HepG2 (cell line): ENCODE data around the gene NAPEPLD. TPM values are rescaled to one million over a fixed set of nuclear protein-coding genes. Genes with fewer than 3 reads are reported as not detected.

Experiments used
- DRAP1 ChIP-seq: IDR thresholded peaks from 2 replicates; pipeline ENCODE4 v1.6.1; 2016; ENCODE audit warnings: missing genetic modification reagents, missing compliant biosample characterization
- KLF9 ChIP-seq: IDR thresholded peaks from 2 replicates; pipeline ENCODE4 v1.6.1; 2016; ENCODE audit warnings: low read depth
- MAFF ChIP-seq: IDR thresholded peaks from 2 replicates; pipeline ENCODE4 v1.6.1; 2011; ENCODE audit warnings: low read depth, low read length, improper control_type of control experiment
- MTA3 ChIP-seq: sonication (generic); formaldehyde crosslinking; IDR thresholded peaks from 2 replicates; pipeline ENCODE4 v1.4.0; 2020; ENCODE audit warnings: missing genetic modification reagents
- MYC ChIP-seq: sonication (generic); formaldehyde crosslinking; IDR thresholded peaks from 2 replicates; pipeline ENCODE4 v1.9.0; 2021; ENCODE audit warnings: missing genetic modification reagents, borderline replicate concordance
- POLR2AphosphoS5 ChIP-seq: IDR thresholded peaks from 2 replicates; pipeline ENCODE4 v1.6.1; 2012; ENCODE audit warnings: low read depth, low read length
- SIX4 ChIP-seq: sonication (generic); formaldehyde crosslinking; IDR thresholded peaks from 2 replicates; pipeline ENCODE4 v1.4.0; 2020; ENCODE audit warnings: missing genetic modification reagents
- SNAPC2 ChIP-seq: sonication (generic); formaldehyde crosslinking; IDR thresholded peaks from 2 replicates; pipeline ENCODE4 v1.8.1; 2022; ENCODE audit warnings: mild to moderate bottlenecking, missing genetic modification reagents
- SP2 ChIP-seq: sonication (generic); formaldehyde crosslinking; IDR thresholded peaks from 2 replicates; pipeline ENCODE4 v1.5.1; 2020; ENCODE audit warnings: mild to moderate bottlenecking, missing genetic modification reagents
- TBX2 ChIP-seq: sonication (generic); formaldehyde crosslinking; IDR thresholded peaks from 2 replicates; pipeline ENCODE4 v1.5.0; 2020; ENCODE audit warnings: missing genetic modification reagents, mild to moderate bottlenecking, borderline replicate concordance
- XRCC5 ChIP-seq: fragments of 200-400 bp; formaldehyde crosslinking; optimal IDR thresholded peaks from 2 replicates; pipeline ENCODE3; 2017; ENCODE audit warnings: mild to moderate bottlenecking, low read length
- ZNF253 ChIP-seq: sonication (generic); formaldehyde crosslinking; IDR thresholded peaks from 2 replicates; pipeline ENCODE4 v1.8.0; 2022; ENCODE audit warnings: mild to moderate bottlenecking, missing genetic modification reagents, borderline replicate concordance
- ZNF569 ChIP-seq: sonication (generic); formaldehyde crosslinking; IDR thresholded peaks from 2 replicates; pipeline ENCODE4 v1.5.0; 2020; ENCODE audit warnings: mild to moderate bottlenecking, missing genetic modification reagents, moderate library complexity, borderline replicate concordance
- ZNF746 ChIP-seq: sonication (generic); formaldehyde crosslinking; IDR thresholded peaks from 2 replicates; pipeline ENCODE4 v1.8.0; 2022; ENCODE audit warnings: mild to moderate bottlenecking, missing genetic modification reagents
- ZNF761 ChIP-seq: sonication (generic); formaldehyde crosslinking; conservative IDR thresholded peaks from 2 replicates; pipeline ENCODE4 v1.4.0; 2020; ENCODE audit warnings: mild to moderate bottlenecking, missing genetic modification reagents
- ZNF790 ChIP-seq: sonication (generic); formaldehyde crosslinking; IDR thresholded peaks from 2 replicates; pipeline ENCODE4 v1.8.0; 2022; ENCODE audit warnings: missing genetic modification reagents, mild to moderate bottlenecking, borderline replicate concordance
- ZNF83 ChIP-seq: sonication (generic); formaldehyde crosslinking; IDR thresholded peaks from 2 replicates; pipeline ENCODE4 v1.4.0; 2020; ENCODE audit warnings: missing genetic modification reagents, mild to moderate bottlenecking, borderline replicate concordance
- polyA plus RNA-seq, 8 experiments: library from polyadenylated mRNA; depleted of rRNA in 3 of 8; stranded (reverse) in 7 of 8; unstranded in 1 of 8; fragments of >200 nt; fragmentation: Illumina TruSeq in 4 of 8; extraction: Trizol in 4 of 8; gene quantifications; 2 replicates each; pipeline versions ENCODE4 v1.2.1 to v1.2.3, GENCODE V29; 2011 to 2016; ENCODE audit warnings: low read depth in 4 of 8, missing spikeins in 1 of 8, mixed read lengths in 1 of 8; ENCODE audit not compliant: insufficient read depth in 1 of 8
- total RNA-seq, 5 experiments: library from RNA; depleted of rRNA; stranded (reverse); fragments of >200 nt; fragmentation: Illumina TruSeq; extraction: Trizol; gene quantifications; 2 replicates each; pipeline ENCODE4 v1.2.3, GENCODE V29; 2016; ENCODE audit warnings: low read depth in 1 of 5
- TF ChIP-seq, protein P1 (sequence below): sonication (generic); formaldehyde crosslinking; IDR thresholded peaks from 2 replicates; pipeline ENCODE4 v1.4.0; 2020; ENCODE audit warnings: mild to moderate bottlenecking, missing genetic modification reagents
- TF ChIP-seq, protein P2 (sequence below), 2 experiments: fragments of 450-650 bp in 1 of 2; sonication (generic) in 1 of 2; formaldehyde crosslinking in 1 of 2; IDR thresholded peaks; 2 replicates each; pipeline versions ENCODE4 v1.6.1 to v1.8.0; 2016 to 2022; ENCODE audit warnings: antibody characterized with exemption in 1 of 2, mild to moderate bottlenecking in 1 of 2, missing genetic modification reagents in 1 of 2

Gene NAPEPLD
- total and polyA plus RNA-seq, 2 of the 13 experiments (the other 11 are each of a cell fraction or from before 2014, with no cell fraction given): 3.4 to 5.6 TPM

DNA sequence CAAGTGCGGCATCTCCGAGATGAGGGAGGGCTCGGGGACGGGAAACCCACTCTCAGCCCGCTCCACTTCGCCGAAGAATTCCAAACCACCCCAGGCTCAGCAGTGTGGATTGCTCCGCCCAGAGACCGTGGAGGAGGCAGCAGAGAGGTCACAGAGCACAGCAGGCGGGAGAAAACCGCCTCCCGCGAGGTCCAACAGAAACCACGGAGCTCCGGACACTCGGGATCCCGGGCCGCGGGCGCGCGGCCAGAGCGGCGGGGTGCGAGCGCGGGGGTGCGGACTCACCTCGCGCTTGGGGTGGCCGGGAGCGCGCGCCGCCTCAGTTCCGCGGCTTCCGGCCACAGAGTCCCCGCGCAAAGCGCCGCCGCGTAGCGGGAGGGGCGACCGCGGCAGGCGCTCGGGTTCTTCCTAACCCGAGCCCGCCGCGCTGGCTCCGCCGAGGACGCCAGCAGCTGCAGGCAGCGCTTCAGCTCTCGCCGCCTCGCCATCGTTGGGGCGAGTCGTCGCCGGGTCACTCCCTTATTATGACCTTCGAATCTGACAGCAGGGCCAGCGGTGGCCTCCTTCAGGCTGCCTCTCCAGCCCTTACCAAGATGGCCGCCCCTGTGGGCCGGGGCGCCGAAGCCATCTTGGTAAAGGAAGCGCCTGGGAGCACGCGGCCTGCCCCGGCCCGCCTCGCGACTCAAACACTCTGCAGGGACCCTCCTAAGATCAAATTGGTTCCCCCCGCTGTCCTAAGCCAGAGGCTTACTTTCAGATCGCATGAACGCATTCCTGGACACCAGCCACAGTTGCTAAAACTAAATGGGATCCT is at the start of gene NAPEPLD (continued):
- TF ChIP-seq ZNF790 (no peak), ZNF746 (CRISPR knock-in tag) (no peak), SP2 (CRISPR knock-in tag) (no peak), ZNF253 (CRISPR knock-in tag) (no peak; the same call in 1 of the 2 replicates), TBX2 (peak; percentile 20), ZNF761 (CRISPR knock-in tag) (no peak), ZNF83 (no peak), SIX4 (CRISPR knock-in tag) (no peak), MYC (CRISPR knock-in tag) (peak; percentile 84), MTA3 (CRISPR knock-in tag) (no peak), POLR2AphosphoS5 (peak; percentile 74), ZNF569 (CRISPR knock-in tag) (no peak), KLF9 (no peak), DRAP1 (CRISPR knock-in tag) (no peak), SNAPC2 (CRISPR knock-in tag) (no peak; the same call in 1 of the 2 replicates), MAFF (no peak), XRCC5 (peak; percentile 43)
- TF ChIP-seq, protein P1, sequence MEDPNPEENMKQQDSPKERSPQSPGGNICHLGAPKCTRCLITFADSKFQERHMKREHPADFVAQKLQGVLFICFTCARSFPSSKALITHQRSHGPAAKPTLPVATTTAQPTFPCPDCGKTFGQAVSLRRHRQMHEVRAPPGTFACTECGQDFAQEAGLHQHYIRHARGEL (CRISPR knock-in tag): no peak
- TF ChIP-seq, protein P2, sequence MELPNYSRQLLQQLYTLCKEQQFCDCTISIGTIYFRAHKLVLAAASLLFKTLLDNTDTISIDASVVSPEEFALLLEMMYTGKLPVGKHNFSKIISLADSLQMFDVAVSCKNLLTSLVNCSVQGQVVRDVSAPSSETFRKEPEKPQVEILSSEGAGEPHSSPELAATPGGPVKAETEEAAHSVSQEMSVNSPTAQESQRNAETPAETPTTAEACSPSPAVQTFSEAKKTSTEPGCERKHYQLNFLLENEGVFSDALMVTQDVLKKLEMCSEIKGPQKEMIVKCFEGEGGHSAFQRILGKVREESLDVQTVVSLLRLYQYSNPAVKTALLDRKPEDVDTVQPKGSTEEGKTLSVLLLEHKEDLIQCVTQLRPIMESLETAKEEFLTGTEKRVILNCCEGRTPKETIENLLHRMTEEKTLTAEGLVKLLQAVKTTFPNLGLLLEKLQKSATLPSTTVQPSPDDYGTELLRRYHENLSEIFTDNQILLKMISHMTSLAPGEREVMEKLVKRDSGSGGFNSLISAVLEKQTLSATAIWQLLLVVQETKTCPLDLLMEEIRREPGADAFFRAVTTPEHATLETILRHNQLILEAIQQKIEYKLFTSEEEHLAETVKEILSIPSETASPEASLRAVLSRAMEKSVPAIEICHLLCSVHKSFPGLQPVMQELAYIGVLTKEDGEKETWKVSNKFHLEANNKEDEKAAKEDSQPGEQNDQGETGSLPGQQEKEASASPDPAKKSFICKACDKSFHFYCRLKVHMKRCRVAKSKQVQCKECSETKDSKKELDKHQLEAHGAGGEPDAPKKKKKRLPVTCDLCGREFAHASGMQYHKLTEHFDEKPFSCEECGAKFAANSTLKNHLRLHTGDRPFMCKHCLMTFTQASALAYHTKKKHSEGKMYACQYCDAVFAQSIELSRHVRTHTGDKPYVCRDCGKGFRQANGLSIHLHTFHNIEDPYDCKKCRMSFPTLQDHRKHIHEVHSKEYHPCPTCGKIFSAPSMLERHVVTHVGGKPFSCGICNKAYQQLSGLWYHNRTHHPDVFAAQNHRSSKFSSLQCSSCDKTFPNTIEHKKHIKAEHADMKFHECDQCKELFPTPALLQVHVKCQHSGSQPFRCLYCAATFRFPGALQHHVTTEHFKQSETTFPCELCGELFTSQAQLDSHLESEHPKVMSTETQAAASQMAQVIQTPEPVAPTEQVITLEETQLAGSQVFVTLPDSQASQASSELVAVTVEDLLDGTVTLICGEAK (IDR thresholded peaks at IDR 0.05): no peak
- TF ChIP-seq, protein P2 (CRISPR knock-in tag; IDR thresholded peaks at IDR 0.05): peak; percentile 63; the same call in 1 of the 2 replicates
